GM21576 (cell line): ENCODE measurements around the gene SINHCAF.

Experiments
- ATAC-seq: cut with Tn5 transposase; IDR thresholded peaks from one replicate; pipeline ENCODE4 v1.9.1; 2021; ENCODE audit warnings: mild to moderate bottlenecking, moderate library complexity; ENCODE audit not compliant: unreplicated experiment

The SINHCAF gene

DNA sequence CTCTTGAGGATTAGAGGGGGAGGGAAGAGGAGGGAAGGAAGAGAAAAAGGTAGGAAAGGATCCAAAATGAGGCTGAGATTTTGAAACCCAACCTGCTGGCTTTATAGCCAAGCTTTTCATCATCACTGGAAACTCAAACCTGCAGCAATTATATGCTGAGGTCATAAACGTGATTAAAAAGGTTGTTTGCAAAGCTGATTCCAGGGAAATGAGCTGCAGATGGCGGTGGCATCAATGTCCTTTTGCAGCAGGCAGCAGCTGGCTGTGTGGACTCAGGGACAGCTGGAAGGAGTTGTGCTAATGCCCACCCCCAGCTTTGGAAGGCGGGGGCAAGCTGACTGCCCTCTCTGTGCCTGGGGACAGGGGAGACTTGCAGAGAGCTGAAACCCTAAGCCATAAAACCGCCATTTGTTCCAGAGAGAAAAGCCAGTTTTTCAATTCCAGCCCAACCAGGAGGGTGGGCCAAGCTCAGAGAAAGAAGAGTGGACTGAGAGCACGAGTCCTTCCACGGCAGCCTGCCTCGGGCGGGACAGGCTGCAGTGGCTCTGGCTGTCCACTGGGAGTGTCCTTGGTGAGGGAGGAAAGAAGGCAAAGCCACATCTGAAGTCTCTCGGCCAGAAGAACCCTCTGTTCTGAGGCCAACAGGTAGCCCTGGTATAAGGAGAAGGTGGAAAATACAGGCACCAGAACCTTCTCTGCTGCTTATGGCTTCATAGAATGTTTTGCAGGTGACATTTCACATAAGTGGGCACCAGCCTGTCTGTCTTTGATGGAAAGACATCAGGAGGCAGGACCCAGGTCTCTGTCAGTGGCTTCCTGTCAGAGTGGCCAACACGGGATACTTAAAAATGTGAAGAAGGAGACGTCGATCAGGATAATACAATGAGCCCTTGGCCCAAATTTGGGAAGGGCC is 90.7 kb downstream of the SINHCAF start:
- ATAC-seq, result no peak

DNA sequence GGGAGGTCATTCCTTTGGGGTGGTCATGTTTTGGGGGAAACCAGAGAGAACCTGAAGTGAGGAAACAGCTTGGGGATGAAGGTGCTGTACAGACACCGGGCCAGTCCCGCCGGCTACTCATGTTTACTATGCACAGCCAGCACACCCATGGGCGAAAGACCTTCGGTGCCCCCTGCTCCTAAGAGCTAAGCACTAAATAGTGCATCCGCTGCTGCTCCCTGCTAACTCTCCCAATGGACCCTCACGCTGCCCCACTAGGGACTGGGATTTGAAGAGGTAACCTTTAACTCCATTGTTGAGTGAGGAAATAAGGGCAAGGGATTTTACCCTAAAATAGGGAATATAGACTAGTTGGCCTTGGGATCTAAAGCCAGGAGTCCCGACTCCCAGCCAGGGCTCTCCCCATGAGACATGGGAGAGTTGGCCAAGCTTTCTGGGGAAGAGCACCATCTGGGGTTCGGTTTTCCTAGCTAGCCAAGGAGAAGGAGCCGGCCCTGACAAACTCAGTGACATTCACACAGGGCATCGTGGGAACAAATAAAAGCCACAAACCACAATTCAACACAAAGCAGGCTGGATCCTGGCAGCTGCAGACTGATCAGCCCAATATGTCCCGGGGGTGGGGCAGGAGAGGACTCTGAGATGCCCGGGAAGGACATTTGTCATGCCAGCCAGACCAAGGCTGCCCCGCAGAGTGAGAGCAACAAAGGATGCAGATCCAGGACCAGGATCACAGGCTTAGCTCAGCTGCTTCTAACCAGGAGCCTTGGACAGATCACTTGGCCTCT is 91.7 kb downstream of the SINHCAF start:
- ATAC-seq, result no peak

- no peak for ATAC-seq
Measured at GRCh38 chr12:31233061-31233730, 92.8 kb downstream of the SINHCAF start.

- ATAC-seq, result no peak
Measured at GRCh38 chr12:31232361-31232965, 93.5 kb downstream of the SINHCAF start.

DNA sequence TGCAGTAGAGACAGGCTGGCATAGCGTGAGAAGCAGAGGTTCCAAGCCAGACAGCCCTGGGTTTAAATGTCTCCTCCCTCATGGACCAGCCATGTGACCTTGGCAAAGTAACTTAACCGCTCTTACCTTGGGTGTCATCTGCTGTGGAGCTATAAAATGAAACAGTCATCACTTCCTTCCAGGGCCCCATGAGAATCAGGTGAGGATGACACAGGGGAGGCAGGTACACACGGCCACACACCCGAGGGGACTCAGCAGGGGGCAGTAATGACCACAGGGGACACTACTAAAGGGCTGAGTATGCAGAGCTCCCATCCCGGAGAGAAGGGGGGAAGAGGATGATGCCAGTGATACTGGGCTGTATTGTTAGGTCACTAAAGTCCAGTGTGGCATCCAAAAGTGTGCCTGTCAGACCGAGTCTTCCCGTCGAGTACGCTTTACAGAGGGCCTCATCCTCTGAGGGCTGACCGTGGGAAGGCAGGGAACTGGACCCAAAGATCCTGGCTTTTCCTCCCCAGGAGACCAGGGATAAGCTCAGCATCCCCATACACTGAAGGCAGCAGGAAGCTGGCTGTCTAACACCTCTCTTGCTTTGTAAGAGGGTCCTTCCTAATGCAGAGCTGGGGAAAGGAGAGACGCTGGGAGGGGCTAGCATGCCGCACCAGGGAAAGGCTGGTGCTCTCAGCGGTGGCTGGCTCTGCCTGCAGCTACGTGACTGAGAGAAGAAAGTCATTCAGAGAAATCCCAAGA is 94.2 kb downstream of the SINHCAF start:
- no peak for ATAC-seq
